ENCODE data around the gene HNRNPCL1. TPM values are rescaled to one million over a fixed set of nuclear protein-coding genes. Genes with fewer than 3 reads are reported as not detected.

Gene HNRNPCL1
- total RNA-seq, 1 donor from 2014 or later = not detected

GRCh38 chr1:12811409-12811784 is 37.1 kb downstream of the HNRNPCL1 start:
- H3K4me3 ChIP-seq (ENCODE audit: low read depth, low read length) = no peak overlapping the region
- no peaks in the 10 kb centered on the region for H3K36me3 ChIP-seq (ENCODE audit: control insufficient read depth, insufficient read depth, low read length)
- no peak for TF ChIP-seq CTCF (IDR thresholded peaks at IDR 0.05; ENCODE audit: insufficient read depth, low read length, severe bottlenecking)
- FAIRE-seq (no peak), DNase-seq (ENCODE audit: low read depth) (peak; percentile 4)
- H3K27me3 ChIP-seq (ENCODE audit: control insufficient read depth, insufficient read depth, low read length) = no peaks in the 10 kb centered on the region

GRCh38 chr1:12810691-12811408 is 37.7 kb downstream of the HNRNPCL1 start:
- no peak for FAIRE-seq
- Histone ChIP-seq H3K4me3 (ENCODE audit: low read depth, low read length) (no peak overlapping the region), H3K27me3 (ENCODE audit: control insufficient read depth, insufficient read depth, low read length) (no peaks in the 10 kb centered on the region), H3K36me3 (ENCODE audit: control insufficient read depth, insufficient read depth, low read length) (no peaks in the 10 kb centered on the region)
- TF ChIP-seq CTCF (IDR thresholded peaks at IDR 0.05; ENCODE audit: insufficient read depth, low read length, severe bottlenecking) = no peak
- no peak for DNase-seq (ENCODE audit: low read depth)

- FAIRE-seq = no peak
- no peak overlapping the region for H3K4me3 ChIP-seq (ENCODE audit: low read depth, low read length)
- TF ChIP-seq CTCF (IDR thresholded peaks at IDR 0.05; ENCODE audit: insufficient read depth, low read length, severe bottlenecking) = no peak
Measured at GRCh38 chr1:12809933-12810332, 38.6 kb downstream of the HNRNPCL1 start.

GRCh38 chr1:12799730-12800129 is 48.8 kb downstream of the HNRNPCL1 start:
- no peaks in the 10 kb centered on the region for H3K27me3 ChIP-seq (ENCODE audit: control insufficient read depth, insufficient read depth, low read length)
- H3K4me3 ChIP-seq (ENCODE audit: low read depth, low read length) = no peak overlapping the region
- no peak for TF ChIP-seq CTCF (IDR thresholded peaks at IDR 0.05; ENCODE audit: insufficient read depth, low read length, severe bottlenecking)
- FAIRE-seq = no peak
- H3K36me3 ChIP-seq (ENCODE audit: control insufficient read depth, insufficient read depth, low read length) = no peaks in the 10 kb centered on the region
- DNase-seq (ENCODE audit: low read depth) = no peak

More at GRCh38 chr1:12809933-12810332, 38.6 kb downstream of the HNRNPCL1 start:
- DNase-seq (ENCODE audit: low read depth) = no peak
- no peaks in the 10 kb centered on the region for H3K27me3 ChIP-seq (ENCODE audit: control insufficient read depth, insufficient read depth, low read length)
- H3K36me3 ChIP-seq (ENCODE audit: control insufficient read depth, insufficient read depth, low read length) = no peaks in the 10 kb centered on the region

- TF ChIP-seq CTCF (IDR thresholded peaks at IDR 0.05; ENCODE audit: insufficient read depth, low read length, severe bottlenecking) = no peak
- Histone ChIP-seq H3K27me3 (ENCODE audit: control insufficient read depth, insufficient read depth, low read length) (no peaks in the 10 kb centered on the region), H3K36me3 (ENCODE audit: control insufficient read depth, insufficient read depth, low read length) (no peaks in the 10 kb centered on the region), H3K4me3 (ENCODE audit: low read depth, low read length) (no peak overlapping the region)
- FAIRE-seq (no peak), DNase-seq (ENCODE audit: low read depth) (no peak)
Measured at GRCh38 chr1:12798911-12799310, 49.6 kb downstream of the HNRNPCL1 start.

Other genes with a start within 250 kb of the HNRNPCL1 start
- gene DHRS3, start 230.5 kb downstream of the HNRNPCL1 start, total RNA-seq = 29.3 and 63.7 TPM in 2 replicates
- gene AADACL4, start 204.6 kb downstream of the HNRNPCL1 start, total RNA-seq = not detected in 2 replicates
- gene AADACL3, start 132.6 kb downstream of the HNRNPCL1 start, total RNA-seq = under 0.01 TPM in 1 of 2 replicates, not detected in the other
- gene CFAP107, start 102.5 kb downstream of the HNRNPCL1 start, total RNA-seq = not detected in 2 replicates
- not detected in 2 replicates for gene PRAMEF12, start 75.0 kb downstream of the HNRNPCL1 start, total RNA-seq
- gene PRAMEF1, start 57.3 kb downstream of the HNRNPCL1 start, total RNA-seq = not detected in 2 replicates
- not detected in 2 replicates for gene PRAMEF11, start 17.3 kb downstream of the HNRNPCL1 start, total RNA-seq
- not detected in 2 replicates for gene PRAMEF2, start 8.4 kb upstream of the HNRNPCL1 start, total RNA-seq
- gene PRAMEF4, start 37.5 kb upstream of the HNRNPCL1 start, total RNA-seq = not detected in 2 replicates
- not detected in 2 replicates for gene PRAMEF10, start 49.5 kb upstream of the HNRNPCL1 start, total RNA-seq
- gene PRAMEF7, start 67.9 kb upstream of the HNRNPCL1 start, total RNA-seq = not detected in 2 replicates
- gene PRAMEF6, start 98.9 kb upstream of the HNRNPCL1 start, total RNA-seq = not detected in 2 replicates
- not detected in 2 replicates for gene PRAMEF27, start 207.9 kb upstream of the HNRNPCL1 start, total RNA-seq
- gene HNRNPCL3, start 212.0 kb upstream of the HNRNPCL1 start, total RNA-seq = not detected in 2 replicates
- gene PRAMEF25, start 222.1 kb upstream of the HNRNPCL1 start, total RNA-seq = not detected in 2 replicates

All from bronchial epithelial cell (primary cell).